Frontal cortex (tissue), 4 donors: ENCODE data around the gene NEURL1B. TPM values are rescaled to one million over a fixed set of nuclear protein-coding genes. Genes with fewer than 3 reads are reported as not detected.
A peak's percentile ranks its signal among the peaks of the same experiment; 100 is the strongest.
"Not testable (repeated sequence)": the region's sequence is repeated elsewhere in the genome, so short reads cannot be mapped to it uniquely, and the experiment has no call there.

Experiments
- DNase-seq, 2 donors: peaks; one replicate each; pipeline ENCODE4 v3.0.0; 2012; ENCODE audit warnings: low spot score in 2 of 2
- FAIRE-seq: peaks from 2 replicates; lab custom pipeline; 2012; peaks lifted over from hg19 to GRCh38; lab: Jason Lieb, UNC
- total RNA-seq: library from RNA; depleted of rRNA; stranded (reverse); fragments of >200 nt; gene quantifications from one replicate; pipeline ENCODE4 v1.2.3, GENCODE V29; 2014
- donor health status: control.
- donor health status: control.
- donor health status: control.

Gene NEURL1B
- total RNA-seq, 1 donor from 2014 or later: 16.3 TPM

- DNase-seq (no peak), FAIRE-seq (no peak)
Observed at GRCh38 chr5:172708183-172708505, 67.1 kb downstream of the NEURL1B start.

GRCh38 chr5:172710676-172711075, 69.6 kb downstream of the NEURL1B start:
- FAIRE-seq: no peak
- DNase-seq: no peak

GRCh38 chr5:172711321-172711861, 70.3 kb downstream of the NEURL1B start:
- not testable (repeated sequence) for DNase-seq, FAIRE-seq

- FAIRE-seq (no peak), DNase-seq (no peak)
Observed at GRCh38 chr5:172712610-172713009, 71.5 kb downstream of the NEURL1B start.

- peak in 1 of 2 donors; percentile 62 for DNase-seq
- no peak for FAIRE-seq
Observed at GRCh38 chr5:172713113-172713808, 72.2 kb downstream of the NEURL1B start.

- DNase-seq: no peak
- FAIRE-seq: no peak
Observed at GRCh38 chr5:172713809-172714490, 72.9 kb downstream of the NEURL1B start.

GRCh38 chr5:172714491-172715420, 73.7 kb downstream of the NEURL1B start:
- DNase-seq (peak in 1 of 2 donors; percentile 71), FAIRE-seq (no peak)

- no peak for DNase-seq
- no peak for FAIRE-seq
Observed at GRCh38 chr5:172715421-172715780, 74.3 kb downstream of the NEURL1B start.

GRCh38 chr5:172715931-172716682, 75.0 kb downstream of the NEURL1B start:
- FAIRE-seq: no peak
- no peak for DNase-seq

- no peak for FAIRE-seq
- peak; percentile 49 to 79 for DNase-seq
Observed at GRCh38 chr5:172716796-172717313, 75.8 kb downstream of the NEURL1B start.

GRCh38 chr5:172717481-172718195, 76.6 kb downstream of the NEURL1B start:
- DNase-seq (no peak), FAIRE-seq (no peak)

GRCh38 chr5:172718527-172719114, 77.6 kb downstream of the NEURL1B start:
- FAIRE-seq (no peak), DNase-seq (no peak)

GRCh38 chr5:172719211-172719610, 78.1 kb downstream of the NEURL1B start:
- DNase-seq: no peak
- FAIRE-seq: no peak

GRCh38 chr5:172720655-172721054, 79.6 kb downstream of the NEURL1B start:
- FAIRE-seq: no peak
- DNase-seq: no peak

- DNase-seq (no peak), FAIRE-seq (no peak)
Observed at GRCh38 chr5:172721455-172722326, 80.6 kb downstream of the NEURL1B start.

GRCh38 chr5:172722327-172722815, 81.3 kb downstream of the NEURL1B start:
- DNase-seq (no peak), FAIRE-seq (no peak)

- FAIRE-seq: no peak
- DNase-seq: peak; percentile 36 to 46
Observed at GRCh38 chr5:172723508-172723907, 82.4 kb downstream of the NEURL1B start.
